HepG2 (cell line): ENCODE data around the gene INHBC. TPM values are rescaled to one million over a fixed set of nuclear protein-coding genes. Genes with fewer than 3 reads are reported as not detected.

Experiments
- ARNT2 ChIP-seq: sonication (generic); formaldehyde crosslinking; IDR thresholded peaks from 2 replicates; pipeline ENCODE4 v1.8.0; 2022; ENCODE audit warnings: mild to moderate bottlenecking, low read depth, missing genetic modification reagents, moderate library complexity
- E2F2 ChIP-seq: sonication (generic); formaldehyde crosslinking; IDR thresholded peaks from 2 replicates; pipeline ENCODE4 v1.4.0; 2020; ENCODE audit warnings: missing genetic modification reagents, borderline replicate concordance
- HCFC1 ChIP-seq: fragments of 150-350 bp; IDR thresholded peaks from 2 replicates; pipeline ENCODE4 v1.6.1; 2014; ENCODE audit warnings: low read depth, low read length
- KIAA2018 ChIP-seq: sonication (generic); formaldehyde crosslinking; IDR thresholded peaks from 2 replicates; pipeline ENCODE4 v1.5.0; 2020; ENCODE audit warnings: mild to moderate bottlenecking, missing genetic modification reagents, borderline replicate concordance
- SNAPC5 ChIP-seq: sonication (generic); formaldehyde crosslinking; IDR thresholded peaks from 2 replicates; pipeline ENCODE4 v1.8.1; 2023; ENCODE audit warnings: mild to moderate bottlenecking, missing genetic modification reagents, borderline replicate concordance
- ZBTB14 ChIP-seq: sonication (generic); formaldehyde crosslinking; IDR thresholded peaks from 2 replicates; pipeline ENCODE4 v1.4.0; 2020; ENCODE audit warnings: missing genetic modification reagents
- ZFYVE20 ChIP-seq: sonication (generic); formaldehyde crosslinking; IDR thresholded peaks from 2 replicates; pipeline ENCODE4 v1.8.0; 2023; ENCODE audit warnings: low read depth, mild to moderate bottlenecking, moderate library complexity, missing genetic modification reagents, borderline replicate concordance
- ZNF224 ChIP-seq: sonication (generic); formaldehyde crosslinking; IDR thresholded peaks from 2 replicates; pipeline ENCODE4 v1.5.0; 2020; ENCODE audit warnings: mild to moderate bottlenecking, missing genetic modification reagents
- ZNF282 ChIP-seq: fragments of 450-650 bp; IDR thresholded peaks from 2 replicates; pipeline ENCODE4 v1.6.1; 2018; ENCODE audit not compliant: partially characterized antibody
- ZNF484 ChIP-seq: sonication (generic); formaldehyde crosslinking; IDR thresholded peaks from 2 replicates; pipeline ENCODE4 v1.5.1; 2020; ENCODE audit warnings: mild to moderate bottlenecking, low read depth, missing genetic modification reagents, borderline replicate concordance
- ZNF773 ChIP-seq: sonication (generic); formaldehyde crosslinking; IDR thresholded peaks from 2 replicates; pipeline ENCODE4 v1.4.0; 2020; ENCODE audit warnings: missing genetic modification reagents, borderline replicate concordance
- polyA plus RNA-seq, 8 experiments: library from polyadenylated mRNA; depleted of rRNA in 3 of 8; stranded (reverse) in 7 of 8; unstranded in 1 of 8; fragments of >200 nt; fragmentation: Illumina TruSeq in 4 of 8; extraction: Trizol in 4 of 8; gene quantifications; 2 replicates each; pipeline versions ENCODE4 v1.2.1 to v1.2.3, GENCODE V29; 2011 to 2016; ENCODE audit warnings: low read depth in 4 of 8, missing spikeins in 1 of 8, mixed read lengths in 1 of 8; ENCODE audit not compliant: insufficient read depth in 1 of 8
- total RNA-seq, 5 experiments: library from RNA; depleted of rRNA; stranded (reverse); fragments of >200 nt; fragmentation: Illumina TruSeq; extraction: Trizol; gene quantifications; 2 replicates each; pipeline ENCODE4 v1.2.3, GENCODE V29; 2016; ENCODE audit warnings: low read depth in 1 of 5
- TF ChIP-seq, protein P1 (sequence below): sonication (generic); formaldehyde crosslinking; conservative IDR thresholded peaks from 2 replicates; pipeline ENCODE4 v1.4.0; 2020; ENCODE audit warnings: missing genetic modification reagents

Gene INHBC
- total and polyA plus RNA-seq, 2 of the 13 experiments (the other 11 are each of a cell fraction or from before 2014, with no cell fraction given), result 1.8 to 13.8 TPM

DNA sequence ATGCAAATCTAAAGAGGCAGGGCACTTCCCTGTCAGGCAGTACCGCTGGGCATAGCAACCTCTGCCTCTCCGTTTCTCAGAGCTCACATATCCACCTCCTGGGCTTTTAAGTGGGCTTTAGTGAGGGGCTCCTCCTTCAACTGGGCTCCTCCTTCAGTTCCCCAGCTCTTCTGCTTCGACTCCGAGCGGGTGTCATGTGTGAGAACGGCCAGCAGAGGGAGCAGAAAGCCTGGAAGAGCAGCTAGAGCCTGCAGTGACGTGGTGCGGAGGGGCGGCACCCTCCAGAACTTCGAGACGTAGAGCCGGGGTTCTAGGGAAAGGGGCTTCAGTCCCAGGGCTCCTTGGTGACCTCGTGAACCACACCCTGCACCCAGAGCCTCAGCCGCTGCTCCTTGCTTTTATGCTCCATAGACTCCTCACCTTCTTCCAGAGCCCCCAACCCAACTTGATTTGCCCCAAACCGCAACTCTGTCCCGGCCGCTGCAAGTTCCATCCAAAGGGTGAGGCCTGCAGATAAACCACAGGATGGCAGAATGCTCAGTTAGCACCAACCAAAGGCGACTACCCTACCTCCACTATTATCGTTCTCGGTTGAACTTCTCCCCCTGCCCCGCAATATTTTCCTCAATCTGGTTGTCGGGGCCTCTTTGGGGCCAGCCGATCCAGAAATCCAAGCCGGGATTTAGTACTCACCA, 24.6 kb downstream of the INHBC start (continued):
- TF ChIP-seq KIAA2018 (CRISPR knock-in tag) (no peak), ARNT2 (CRISPR knock-in tag) (no peak), ZNF484 (CRISPR knock-in tag) (no peak), SNAPC5 (CRISPR knock-in tag) (no peak), ZNF224 (CRISPR knock-in tag) (no peak), ZFYVE20 (CRISPR knock-in tag) (no peak), ZBTB14 (CRISPR knock-in tag) (no peak), E2F2 (CRISPR knock-in tag) (no peak), ZNF282 (no peak), ZNF773 (0 out of 2 replicates have a peak, but pooled peaks have one; percentile 51), HCFC1 (0 out of 2 replicates have a peak, but pooled peaks have one; percentile 15)
- TF ChIP-seq, protein P1, sequence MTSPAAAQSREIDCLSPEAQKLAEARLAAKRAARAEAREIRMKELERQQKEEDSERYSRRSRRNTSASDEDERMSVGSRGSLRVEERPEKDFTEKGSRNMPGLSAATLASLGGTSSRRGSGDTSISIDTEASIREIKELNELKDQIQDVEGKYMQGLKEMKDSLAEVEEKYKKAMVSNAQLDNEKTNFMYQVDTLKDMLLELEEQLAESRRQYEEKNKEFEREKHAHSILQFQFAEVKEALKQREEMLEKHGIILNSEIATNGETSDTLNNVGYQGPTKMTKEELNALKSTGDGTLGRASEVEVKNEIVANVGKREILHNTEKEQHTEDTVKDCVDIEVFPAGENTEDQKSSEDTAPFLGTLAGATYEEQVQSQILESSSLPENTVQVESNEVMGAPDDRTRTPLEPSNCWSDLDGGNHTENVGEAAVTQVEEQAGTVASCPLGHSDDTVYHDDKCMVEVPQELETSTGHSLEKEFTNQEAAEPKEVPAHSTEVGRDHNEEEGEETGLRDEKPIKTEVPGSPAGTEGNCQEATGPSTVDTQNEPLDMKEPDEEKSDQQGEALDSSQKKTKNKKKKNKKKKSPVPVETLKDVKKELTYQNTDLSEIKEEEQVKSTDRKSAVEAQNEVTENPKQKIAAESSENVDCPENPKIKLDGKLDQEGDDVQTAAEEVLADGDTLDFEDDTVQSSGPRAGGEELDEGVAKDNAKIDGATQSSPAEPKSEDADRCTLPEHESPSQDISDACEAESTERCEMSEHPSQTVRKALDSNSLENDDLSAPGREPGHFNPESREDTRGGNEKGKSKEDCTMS, result no peak
